OCI-LY1 (cell line): ENCODE results near the gene KCNRG.

Experiments used
- H2AFZ ChIP-seq: fragments of 200-600 bp; sonication (generic), shearing (Covaris generic); 2 replicates; pipeline ENCODE4 v1.6.0; 2014; ENCODE audit warnings: antibody characterized with exemption, mild to moderate bottlenecking, low read length
- H3F3A ChIP-seq: fragments of 200-600 bp; sonication (generic), shearing (Covaris generic); 2 replicates; pipeline ENCODE4 v1.6.0; 2014; ENCODE audit warnings: mild to moderate bottlenecking, antibody characterized with exemption, low read length, moderate library complexity; ENCODE audit not compliant: insufficient read depth
- H3K27ac ChIP-seq: fragments of 200-600 bp; sonication (generic); 2 replicates; pipeline ENCODE4 v1.5.1; 2014; ENCODE audit warnings: low read length, mixed run types, mild to moderate bottlenecking, low read depth; ENCODE audit not compliant: poor library complexity, severe bottlenecking
- H3K27me3 ChIP-seq: fragments of 200-600 bp; sonication (generic); 2 replicates; pipeline ENCODE4 v1.6.0; 2014; ENCODE audit warnings: antibody characterized with exemption, mild to moderate bottlenecking, low read length, moderate library complexity; ENCODE audit not compliant: insufficient read depth
- H3K36me3 ChIP-seq: fragments of 200-600 bp; sonication (generic); 2 replicates; pipeline ENCODE4 v1.6.1; 2014; ENCODE audit warnings: mild to moderate bottlenecking, antibody characterized with exemption, low read length, moderate library complexity, mixed read lengths; ENCODE audit not compliant: insufficient read depth
- H3K4me1 ChIP-seq: fragments of 200-600 bp; sonication (generic); 2 replicates; pipeline ENCODE4 v1.5.1; 2014; ENCODE audit warnings: mild to moderate bottlenecking, low read length, moderate library complexity; ENCODE audit not compliant: insufficient read depth, severe bottlenecking
- H3K4me2 ChIP-seq: fragments of 200-600 bp; sonication (generic), shearing (Covaris generic); 2 replicates; pipeline ENCODE4 v1.6.1; 2014; ENCODE audit warnings: low read length
- H3K4me3 ChIP-seq: fragments of 200-600 bp; sonication (generic); 2 replicates; pipeline ENCODE4 v1.5.1; 2014; ENCODE audit warnings: low read length, low read depth, mild to moderate bottlenecking, mixed read lengths; ENCODE audit not compliant: poor library complexity, severe bottlenecking
- H3K79me2 ChIP-seq: fragments of 200-600 bp; shearing (Covaris generic); 2 replicates; pipeline ENCODE4 v1.6.1; 2016; ENCODE audit warnings: mixed run types, low read length, mixed read lengths; ENCODE audit not compliant: insufficient read depth
- H3K9ac ChIP-seq: fragments of 200-600 bp; sonication (generic), shearing (Covaris generic); 2 replicates; pipeline ENCODE4 v1.6.1; 2014; ENCODE audit warnings: mild to moderate bottlenecking, low read length, mixed read lengths
- H3K9me2 ChIP-seq: fragments of 200-600 bp; sonication (generic), shearing (Covaris generic); 2 replicates; pipeline ENCODE4 v1.6.1; 2014; ENCODE audit warnings: low read depth, mild to moderate bottlenecking, low read length, mixed read lengths
- H3K9me3 ChIP-seq: fragments of 200-600 bp; shearing (Covaris generic); 2 replicates; pipeline ENCODE4 v1.6.1; 2014; ENCODE audit warnings: low read length, mixed read lengths
- H4K20me1 ChIP-seq: fragments of 200-600 bp; sonication (generic), shearing (Covaris generic); 2 replicates; pipeline ENCODE4 v1.6.0; 2016; ENCODE audit warnings: mild to moderate bottlenecking, low read length; ENCODE audit not compliant: insufficient read depth
- CTCF ChIP-seq: fragments of 200-600 bp; sonication (generic), shearing (Covaris generic); IDR thresholded peaks from 2 replicates; pipeline ENCODE4 v1.5.1; 2017; ENCODE audit warnings: mild to moderate bottlenecking, antibody characterized with exemption, low read length, moderate library complexity, mixed read lengths
- EZH2 ChIP-seq: fragments of 200-600 bp; sonication (generic), shearing (Covaris generic); IDR thresholded peaks from 2 replicates; pipeline ENCODE4 v1.8.0; 2017; ENCODE audit warnings: borderline replicate concordance, mixed run types, mild to moderate bottlenecking, antibody characterized with exemption, low read length, moderate library complexity, mixed read lengths

KCNRG gene

GRCh38 chr13:50070186-50070585 is 54.9 kb downstream of the KCNRG start:
- H3F3A ChIP-seq = 0 out of 2 replicates have a peak, but pooled peaks cover 4% of the 10 kb centered on the region
- no peaks in the 10 kb centered on the region for H3K27me3 ChIP-seq
- H3K4me3 ChIP-seq = no peak overlapping the region
- H3K27ac ChIP-seq = no peak overlapping the region
- 0 out of 2 replicates have a peak, but pooled peaks cover 2% of the 10 kb centered on the region for H4K20me1 ChIP-seq
- H3K36me3 ChIP-seq = peaks cover 94% of the 10 kb centered on the region
- H2AFZ ChIP-seq = no peak overlapping the region
- no peaks in the 10 kb centered on the region for H3K9me2 ChIP-seq
- no peak overlapping the region for H3K4me2 ChIP-seq
- peaks cover 94% of the 10 kb centered on the region for H3K79me2 ChIP-seq
- H3K4me1 ChIP-seq = peaks cover 31% of the 10 kb centered on the region
- TF ChIP-seq CTCF (no peak), EZH2 (no peak)
- no peak overlapping the region for H3K9ac ChIP-seq
- no peaks in the 10 kb centered on the region for H3K9me3 ChIP-seq
